IPS-NIHi7 (cell line): Measurements from ENCODE around the gene MAX.
"Not testable (repeated sequence)": the region's sequence is repeated elsewhere in the genome, so short reads cannot be mapped to it uniquely, and the experiment has no call there.

ENCODE experiments used
- DNase-seq: peaks from one replicate; pipeline ENCODE4 v3.0.0; 2012; ENCODE audit warnings: mixed read lengths; ENCODE audit errors: extremely low spot score

The MAX gene

DNA sequence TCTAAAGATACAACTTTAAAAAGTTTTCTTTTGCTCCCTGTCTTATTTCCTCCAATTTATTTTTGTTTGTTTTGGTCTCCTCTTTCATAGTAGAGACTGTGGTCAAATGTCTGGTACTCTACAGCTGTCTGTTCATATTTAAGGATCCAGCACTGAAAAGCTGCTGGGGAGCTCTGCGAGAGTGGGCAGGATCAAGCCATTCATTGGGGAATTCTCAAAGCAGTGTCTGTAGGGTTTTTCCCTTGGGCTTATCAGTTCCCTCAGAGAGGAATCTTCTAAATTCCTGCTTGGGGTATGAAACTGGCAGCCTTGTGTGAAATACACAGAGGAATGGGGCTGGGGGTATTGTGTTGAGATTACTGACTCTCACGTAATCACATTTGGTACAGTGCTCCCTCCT, 63.4 kb downstream of the MAX start:
- DNase-seq, result peak; percentile 23

DNA sequence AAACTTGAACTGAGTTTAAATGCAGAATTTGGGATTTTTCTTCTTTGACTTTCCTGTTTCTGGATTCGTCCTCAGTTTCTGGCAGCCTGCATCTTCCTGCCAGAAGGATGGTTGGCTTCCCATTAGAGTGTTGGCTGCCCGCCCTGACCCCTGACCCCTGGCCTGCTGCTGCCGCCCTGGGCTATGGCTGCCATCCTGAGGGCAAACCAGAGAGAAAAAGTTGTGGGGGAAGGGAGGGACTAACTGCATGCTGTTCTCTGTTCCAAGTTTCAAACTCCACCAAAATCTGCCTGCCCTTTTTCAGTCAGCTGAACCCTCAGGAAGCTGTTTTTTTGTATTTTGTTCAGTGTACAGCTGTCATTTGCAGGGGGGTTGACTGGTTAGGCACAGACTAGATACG, 67.3 kb downstream of the MAX start:
- DNase-seq, result no peak

DNA sequence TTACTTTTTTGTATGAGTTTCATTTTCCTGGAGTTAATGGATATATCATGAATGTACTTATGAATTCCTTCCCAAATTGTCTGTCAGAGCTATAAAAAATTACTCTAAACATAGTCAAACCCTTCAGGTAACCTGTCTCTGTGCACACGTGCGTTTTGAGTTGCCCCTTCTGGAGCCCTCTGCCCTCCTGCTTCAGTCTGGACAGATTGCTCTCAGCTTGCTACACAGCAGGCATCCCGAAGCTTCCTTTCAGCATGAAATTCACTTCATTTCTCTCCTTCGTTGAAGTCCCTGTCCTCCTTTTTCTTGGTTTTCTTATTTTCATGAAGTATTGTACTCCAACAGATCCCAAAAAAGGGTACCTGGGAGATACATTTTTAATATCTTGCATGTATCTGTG, 68.3 kb downstream of the MAX start:
- DNase-seq, result no peak

DNA sequence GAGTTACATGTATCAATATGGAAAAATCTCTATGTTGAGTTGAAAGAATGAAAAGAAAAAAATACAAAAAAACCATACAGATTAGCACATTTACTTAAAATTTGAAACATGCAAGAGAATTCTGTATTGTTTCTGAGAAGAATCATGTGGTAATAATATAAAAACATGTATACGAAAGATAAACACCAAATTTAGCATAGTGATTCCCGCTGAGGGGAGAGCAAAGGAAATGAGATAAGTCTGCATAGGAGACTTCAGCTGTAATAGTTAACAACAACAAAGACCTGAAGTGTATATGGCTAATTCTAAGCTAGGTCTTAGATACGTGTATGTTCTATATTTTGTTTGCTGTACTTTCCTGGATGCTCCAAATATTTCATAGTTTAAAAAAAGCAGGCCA, 69.1 kb downstream of the MAX start:
- DNase-seq, result no peak

DNA sequence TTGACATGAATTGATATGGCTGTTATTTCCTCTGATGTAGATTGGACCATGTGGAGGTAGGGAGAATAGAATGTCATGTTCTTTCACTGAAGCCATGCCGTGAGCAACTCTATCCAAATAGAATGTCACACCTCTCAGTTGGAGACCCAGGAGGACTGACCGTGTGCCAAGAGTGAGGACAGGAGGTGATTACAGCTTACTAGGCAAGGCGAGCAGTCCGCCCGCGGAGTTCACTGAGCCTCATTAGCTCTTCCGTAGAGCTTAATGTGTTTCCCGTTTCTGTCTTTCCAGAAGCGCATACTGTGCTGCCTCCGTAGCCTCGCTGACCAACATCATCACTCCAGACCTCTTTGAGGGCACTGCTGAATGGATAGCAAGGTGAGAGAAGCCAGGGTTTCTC, 70.0 kb downstream of the MAX start:
- DNase-seq, result no peak

DNA sequence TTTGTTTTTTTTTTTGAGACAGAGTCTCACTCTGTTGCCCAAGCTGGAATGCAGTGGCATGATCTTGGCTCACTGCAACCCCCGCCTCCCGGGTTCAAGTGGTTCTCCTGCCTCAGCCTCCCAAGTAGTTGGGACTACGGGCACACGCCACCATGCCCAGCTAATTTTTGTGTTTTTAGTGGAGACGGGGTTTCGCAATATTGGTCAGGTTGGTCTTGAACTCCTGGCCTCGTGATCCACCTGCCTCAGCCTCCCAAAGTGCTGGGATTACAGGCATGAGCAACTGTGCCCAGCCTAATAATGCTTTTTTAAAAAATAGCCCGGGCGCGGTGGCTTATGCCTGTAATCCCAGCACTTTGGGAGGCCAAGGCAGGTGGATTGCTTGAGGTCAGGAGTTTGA, 71.0 kb downstream of the MAX start:
- DNase-seq, result not testable (repeated sequence)

DNA sequence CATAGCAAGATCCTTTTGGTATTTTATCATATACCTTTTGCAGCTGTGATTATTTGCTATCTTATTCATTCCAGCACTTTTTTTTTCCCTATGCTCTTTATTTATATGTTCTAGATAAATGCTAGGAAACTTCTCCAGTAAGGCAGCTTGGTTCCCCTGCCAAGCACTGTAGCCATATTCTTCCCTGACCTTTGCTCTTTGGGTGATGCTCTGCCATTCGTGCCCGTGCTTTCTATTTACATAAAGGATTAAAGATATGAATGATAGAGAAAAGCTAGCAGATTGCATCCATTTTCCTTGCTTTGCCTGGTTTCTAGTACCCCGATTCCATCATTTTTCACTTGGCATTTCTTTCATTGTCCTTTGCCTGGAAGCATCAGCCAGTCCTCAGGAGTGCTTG, 73.4 kb downstream of the MAX start:
- no peak for DNase-seq

DNA sequence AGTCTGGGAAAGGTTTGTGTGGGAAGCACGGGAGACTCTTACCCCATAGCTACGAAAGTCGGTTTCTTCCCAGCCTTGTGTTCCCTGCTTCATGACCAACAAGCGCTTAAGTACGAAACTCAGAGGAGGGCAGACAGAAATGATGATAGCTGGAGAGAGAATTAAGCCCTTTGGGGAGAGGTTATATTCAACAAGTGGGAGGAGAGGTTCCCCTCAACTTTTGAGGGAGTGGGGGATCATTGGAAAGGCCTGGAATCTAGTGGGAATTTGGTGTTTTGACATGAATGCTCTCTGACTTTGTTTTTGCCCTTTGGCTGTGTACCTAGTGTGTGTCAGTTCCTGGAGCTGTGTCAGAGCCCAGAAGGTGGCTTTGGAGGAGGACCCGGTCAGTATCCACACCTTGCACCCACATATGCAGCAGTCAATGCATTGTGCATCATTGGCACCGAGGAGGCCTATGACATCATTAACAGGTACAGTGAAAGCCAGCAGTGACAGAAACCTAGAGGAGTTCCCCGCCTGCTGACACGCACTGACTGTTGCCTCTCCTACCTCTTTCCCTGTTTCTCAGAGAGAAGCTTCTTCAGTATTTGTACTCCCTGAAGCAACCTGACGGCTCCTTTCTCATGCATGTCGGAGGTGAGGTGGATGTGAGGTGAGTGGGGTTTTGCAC, 75.1 kb downstream of the MAX start:
- DNase-seq, result no peak

DNA sequence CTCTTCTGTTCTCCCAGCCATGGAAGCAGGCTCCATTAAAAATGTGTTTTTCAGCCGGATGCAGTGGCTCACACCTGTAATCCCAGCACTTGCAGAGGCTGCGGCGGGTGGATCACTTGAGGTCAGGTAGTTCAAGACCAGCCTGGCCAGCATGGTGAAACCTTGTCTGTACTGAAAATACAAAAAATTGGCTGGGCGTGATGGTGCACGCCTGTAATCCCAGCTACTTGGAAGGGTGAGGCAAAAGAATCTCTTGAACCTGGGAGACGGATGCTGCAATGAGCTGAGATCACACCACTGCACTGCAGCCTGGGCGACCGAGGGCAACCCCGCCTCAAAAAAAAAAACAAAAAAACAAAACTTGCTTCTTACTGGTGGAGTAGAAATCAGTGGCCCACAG, 75.8 kb downstream of the MAX start:
- no peak for DNase-seq

DNA sequence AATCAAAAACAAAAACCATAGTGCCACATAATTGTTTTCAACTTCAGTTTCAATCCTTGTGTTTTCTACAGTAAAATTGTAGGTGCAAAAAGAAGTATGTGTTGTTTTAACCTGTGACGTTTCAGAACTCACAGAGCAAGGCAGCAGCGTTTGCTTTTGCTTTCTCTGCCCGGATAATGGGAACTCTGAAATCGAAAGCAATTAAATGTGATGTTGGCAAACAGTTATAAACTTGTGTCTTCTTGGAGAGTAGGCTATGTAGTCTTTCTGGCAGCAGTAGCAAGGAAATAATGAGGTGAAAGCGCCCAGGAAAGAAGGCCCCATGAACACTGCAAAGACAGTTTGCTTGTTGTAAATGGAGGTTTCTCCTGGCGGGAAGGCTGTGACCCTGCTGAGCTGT, 76.5 kb downstream of the MAX start:
- DNase-seq, result no peak
